Neural cell (in vitro differentiated cells): ENCODE data around the gene ARSA.
"Not testable (repeated sequence)": the region's sequence is repeated elsewhere in the genome, so short reads cannot be mapped to it uniquely, and the experiment has no call there.

Experiments
- EP300 ChIP-seq: fragments of 450-650 bp; conservative IDR thresholded peaks from 2 replicates; pipeline ENCODE4 v1.6.1; 2014; ENCODE audit warnings: antibody characterized with exemption, mild to moderate bottlenecking, moderate library complexity; ENCODE audit not compliant: poor library complexity, severe bottlenecking
- EZH2 ChIP-seq: fragments of 200-600, 300-800 bp; shearing (Covaris generic), sonication (generic); IDR thresholded peaks from 2 replicates; pipeline ENCODE4 v1.6.1; 2014; ENCODE audit warnings: antibody characterized with exemption, low read length, borderline replicate concordance, mild to moderate bottlenecking; ENCODE audit not compliant: insufficient read depth, poor library complexity, severe bottlenecking
- MXI1 ChIP-seq: fragments of 450-650 bp; conservative IDR thresholded peaks from 2 replicates; pipeline ENCODE4 v1.6.1; 2014; ENCODE audit warnings: antibody characterized with exemption, mild to moderate bottlenecking; ENCODE audit not compliant: poor library complexity, severe bottlenecking
- POLR2AphosphoS5 ChIP-seq: IDR thresholded peaks from 2 replicates; pipeline ENCODE4 v1.6.1; 2012
- RAD21 ChIP-seq: fragments of 450-650 bp; conservative IDR thresholded peaks from 2 replicates; pipeline ENCODE4 v1.6.1; 2014; ENCODE audit warnings: antibody characterized with exemption, mild to moderate bottlenecking, moderate library complexity
- SMC3 ChIP-seq: fragments of 450-650 bp; conservative IDR thresholded peaks from 2 replicates; pipeline ENCODE4 v1.6.1; 2014; ENCODE audit warnings: antibody characterized with exemption, mild to moderate bottlenecking, moderate library complexity; ENCODE audit not compliant: poor library complexity
- TAF1 ChIP-seq: IDR thresholded peaks from 2 replicates; pipeline ENCODE4 v1.6.1; 2012; ENCODE audit warnings: low read depth
- TF ChIP-seq, protein P1 (sequence below): fragments of 450-650 bp; IDR thresholded peaks from 2 replicates; pipeline ENCODE4 v1.5.1; 2014; ENCODE audit warnings: antibody characterized with exemption, mild to moderate bottlenecking, moderate library complexity; ENCODE audit not compliant: poor library complexity, severe bottlenecking

DNA sequence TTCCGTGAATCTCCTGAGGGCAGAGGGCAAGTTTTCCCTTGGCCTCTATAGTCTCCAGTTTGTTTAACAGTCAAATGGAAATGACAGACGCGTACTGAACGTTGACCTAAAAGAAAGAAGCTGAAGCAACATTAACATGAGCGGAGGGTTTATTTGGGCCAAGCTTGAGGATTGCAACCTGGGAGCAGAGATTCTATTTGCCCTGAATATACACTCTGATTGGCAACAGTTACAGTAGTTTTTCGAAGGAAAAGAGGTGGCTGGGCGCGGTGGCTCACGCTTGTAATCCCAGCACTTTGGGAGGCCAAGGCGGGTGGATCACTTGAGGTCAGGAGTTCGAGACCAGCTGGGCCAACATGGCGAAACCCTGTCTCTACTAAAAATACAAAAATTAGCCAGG, 12.3 kb upstream of the ARSA start:
- TF ChIP-seq, protein P1, sequence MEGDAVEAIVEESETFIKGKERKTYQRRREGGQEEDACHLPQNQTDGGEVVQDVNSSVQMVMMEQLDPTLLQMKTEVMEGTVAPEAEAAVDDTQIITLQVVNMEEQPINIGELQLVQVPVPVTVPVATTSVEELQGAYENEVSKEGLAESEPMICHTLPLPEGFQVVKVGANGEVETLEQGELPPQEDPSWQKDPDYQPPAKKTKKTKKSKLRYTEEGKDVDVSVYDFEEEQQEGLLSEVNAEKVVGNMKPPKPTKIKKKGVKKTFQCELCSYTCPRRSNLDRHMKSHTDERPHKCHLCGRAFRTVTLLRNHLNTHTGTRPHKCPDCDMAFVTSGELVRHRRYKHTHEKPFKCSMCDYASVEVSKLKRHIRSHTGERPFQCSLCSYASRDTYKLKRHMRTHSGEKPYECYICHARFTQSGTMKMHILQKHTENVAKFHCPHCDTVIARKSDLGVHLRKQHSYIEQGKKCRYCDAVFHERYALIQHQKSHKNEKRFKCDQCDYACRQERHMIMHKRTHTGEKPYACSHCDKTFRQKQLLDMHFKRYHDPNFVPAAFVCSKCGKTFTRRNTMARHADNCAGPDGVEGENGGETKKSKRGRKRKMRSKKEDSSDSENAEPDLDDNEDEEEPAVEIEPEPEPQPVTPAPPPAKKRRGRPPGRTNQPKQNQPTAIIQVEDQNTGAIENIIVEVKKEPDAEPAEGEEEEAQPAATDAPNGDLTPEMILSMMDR, result not testable (repeated sequence)
- not testable (repeated sequence) for TF ChIP-seq EP300, TAF1, RAD21, MXI1, EZH2, POLR2AphosphoS5, SMC3
